GM12878 (cell line): ENCODE data around the gene DUSP8. TPM values are rescaled to one million over a fixed set of nuclear protein-coding genes. Genes with fewer than 3 reads are reported as not detected.

Source experiments
- ATAC-seq: fragments of 200-7000 bp; cut with Tn5 transposase; 3 replicates; pipeline ENCODE4 v1.9.1; 2020; ENCODE audit warnings: mild to moderate bottlenecking, moderate library complexity
- BruUV-seq: library from RNA; stranded (reverse); fragments of 400-500 nt; replicated peaks from 2 replicates; lab custom pipeline; 2021; lab: Mats Ljungman, UMichigan
- CTCF ChIA-PET: fragments of 300-600 bp; sonication (Branson Sonifier 250); formaldehyde crosslinking; extraction: SDS; loops from one replicate; lab custom pipeline; 2021; ENCODE audit warnings: inconsistent platforms; lab: Yijun Ruan, JAX
- POLR2A ChIA-PET: fragments of 350-600 bp; formaldehyde crosslinking; extraction: SDS; loops from one replicate; lab custom pipeline; 2021; ENCODE audit warnings: inconsistent platforms; lab: Charles Lee
- RAD21 ChIA-PET: fragments of 300-600 bp; sonication (Branson Sonifier 250); formaldehyde crosslinking; loops from one replicate; lab custom pipeline; 2023; ENCODE audit warnings: antibody characterized with exemption; ENCODE audit not compliant: unreplicated experiment; lab: Charles Lee
- SMC1A ChIA-PET: fragments of 300-600 bp; sonication (Branson Sonifier 250); formaldehyde crosslinking; loops from one replicate; lab custom pipeline; 2023; ENCODE audit not compliant: unreplicated experiment, uncharacterized antibody; lab: Charles Lee
- DNase-seq: peaks from one replicate; pipeline ENCODE4 v3.0.0-alpha.2; 2011; ENCODE audit warnings: low read depth, low spot score
- FAIRE-seq: peaks from 3 replicates; lab custom pipeline; 2011; peaks lifted over from hg19 to GRCh38; lab: Jason Lieb, UNC
- H2AFZ ChIP-seq: 2 replicates; pipeline ENCODE4 v1.6.0; 2011; ENCODE audit warnings: low read depth, low read length, control low read depth; ENCODE audit not compliant: control insufficient read depth
- H3K27ac ChIP-seq: 2 replicates; pipeline ENCODE4 v1.5.1; 2011; ENCODE audit warnings: control low read depth; ENCODE audit not compliant: control insufficient read depth, insufficient read depth
- H3K27me3 ChIP-seq, 2 experiments: replicated peaks in 1 of 2; 2 replicates each; pipeline versions ENCODE4 v1.6.0 to v1.6.1; 2011; ENCODE audit warnings: low read length in 1 of 2; ENCODE audit not compliant: control insufficient read depth in 2 of 2, insufficient read depth in 2 of 2
- H3K36me3 ChIP-seq, 2 experiments: 2 replicates each; pipeline ENCODE4 v1.5.1; 2011; ENCODE audit warnings: low read length in 1 of 2; ENCODE audit not compliant: control insufficient read depth in 2 of 2, insufficient read depth in 2 of 2
- H3K4me1 ChIP-seq: 2 replicates; pipeline ENCODE4 v1.6.1; 2011; ENCODE audit warnings: mild to moderate bottlenecking, low read length, moderate library complexity, mixed read lengths; ENCODE audit not compliant: control insufficient read depth, insufficient read depth
- H3K4me2 ChIP-seq: 2 replicates; pipeline ENCODE4 v1.6.0; 2011; ENCODE audit warnings: control low read depth; ENCODE audit not compliant: control insufficient read depth, insufficient read depth
- H3K4me3 ChIP-seq: fragments of 200-600 bp; sonication (generic); 2 replicates; pipeline ENCODE4 v1.5.1; 2016
- H3K79me2 ChIP-seq: 2 replicates; pipeline ENCODE4 v1.6.0; 2011; ENCODE audit warnings: low read length; ENCODE audit not compliant: control insufficient read depth, insufficient read depth
- H3K9ac ChIP-seq: 2 replicates; pipeline ENCODE4 v1.8.0; 2011; ENCODE audit warnings: low read length, control low read depth, mixed read lengths; ENCODE audit not compliant: control insufficient read depth, insufficient read depth
- H3K9me3 ChIP-seq: replicated peaks from 3 replicates; pipeline ENCODE4 v1.5.1; 2011; ENCODE audit warnings: mild to moderate bottlenecking, low read length; ENCODE audit not compliant: control insufficient read depth, insufficient read depth
- H4K20me1 ChIP-seq: 2 replicates; pipeline ENCODE4 v1.6.0; 2011; ENCODE audit not compliant: control insufficient read depth, insufficient read depth
- ASH2L ChIP-seq: fragments of 300-600, 200-600 bp; sonication (generic); IDR thresholded peaks from 2 replicates; pipeline ENCODE4 v1.6.1; 2017; ENCODE audit warnings: low read depth, mild to moderate bottlenecking, borderline replicate concordance
- CEBPB ChIP-seq, 2 experiments: fragments of 150-350 bp in 1 of 2; IDR thresholded peaks; 2 replicates each; pipeline ENCODE4 v1.6.1; 2012 to 2014; ENCODE audit warnings: low read depth in 2 of 2, low read length in 2 of 2, borderline replicate concordance in 1 of 2, inconsistent platforms in 1 of 2
- E2F4 ChIP-seq: IDR thresholded peaks from 2 replicates; pipeline ENCODE4 v1.6.1; 2012; ENCODE audit warnings: low read depth, low read length, improper control_type of control experiment
- EGR1 ChIP-seq, 2 experiments: IDR thresholded peaks; 1 replicate in 1 of 2; 2 replicates in 1 of 2; pipeline ENCODE4 v1.6.1; 2011 to 2012; ENCODE audit warnings: low read depth in 2 of 2, low read length in 2 of 2, borderline replicate concordance in 1 of 2, mild to moderate bottlenecking in 1 of 2, moderate library complexity in 1 of 2
- IKZF1 ChIP-seq: fragments of 450-650 bp; conservative IDR thresholded peaks from 2 replicates; pipeline ENCODE4 v1.6.1; 2017; ENCODE audit warnings: antibody characterized with exemption, mild to moderate bottlenecking
- MTA2 ChIP-seq: fragments of 450-650 bp; IDR thresholded peaks from 2 replicates; pipeline ENCODE4 v1.6.1; 2016; ENCODE audit warnings: low read depth, mild to moderate bottlenecking, moderate library complexity
- NFYB ChIP-seq: IDR thresholded peaks from 2 replicates; pipeline ENCODE4 v1.6.1; 2011; ENCODE audit warnings: low read depth, mild to moderate bottlenecking, low read length, improper control_type of control experiment, moderate library complexity; ENCODE audit not compliant: insufficient read depth
- RELA ChIP-seq: fragments of 450-650 bp; IDR thresholded peaks from 2 replicates; pipeline ENCODE4 v1.8.0; 2014; ENCODE audit warnings: borderline replicate concordance; ENCODE audit not compliant: partially characterized antibody
- SP1 ChIP-seq: IDR thresholded peaks from one replicate; pipeline ENCODE4 v1.6.1; 2011; ENCODE audit warnings: low read depth, low read length
- SRF ChIP-seq, 2 experiments: IDR thresholded peaks; 2 replicates each; pipeline ENCODE4 v1.6.1; 2011; ENCODE audit warnings: low read depth in 2 of 2, low read length in 2 of 2, mild to moderate bottlenecking in 1 of 2, moderate library complexity in 1 of 2
- STAT3 ChIP-seq: IDR thresholded peaks from 2 replicates; pipeline ENCODE4 v1.6.1; 2011; ENCODE audit warnings: low read depth, low read length, improper control_type of control experiment
- SUPT20H ChIP-seq: IDR thresholded peaks from 2 replicates; pipeline ENCODE4 v1.6.1; 2011; ENCODE audit warnings: low read depth, mild to moderate bottlenecking, low read length, moderate library complexity, borderline replicate concordance; ENCODE audit not compliant: control insufficient read depth
- WRNIP1 ChIP-seq: IDR thresholded peaks from 2 replicates; pipeline ENCODE4 v1.6.1; 2011; ENCODE audit warnings: low read depth, low read length, improper control_type of control experiment, borderline replicate concordance
- ZNF217 ChIP-seq: fragments of 450-650 bp; IDR thresholded peaks from 2 replicates; pipeline ENCODE4 v1.6.1; 2017; ENCODE audit warnings: antibody characterized with exemption, mild to moderate bottlenecking
- ZNF622 ChIP-seq: fragments of 450-650 bp; IDR thresholded peaks from 2 replicates; pipeline ENCODE4 v1.6.1; 2017; ENCODE audit warnings: mild to moderate bottlenecking, inconsistent platforms
- WGBS: methylation state at CpG from one replicate; pipeline ENCODE4 v1.1.6; 2016; ENCODE audit warnings: low lambda C conversion rate; ENCODE audit not compliant: insufficient replicate concordance, insufficient coverage; ENCODE audit errors: missing lambda C conversion rate; 5-methylcytosine and 5-hydroxymethylcytosine counted together
- in situ Hi-C: fragments of 300-500 bp; cut with MboI; formaldehyde crosslinking; loops from 9 replicates; pipeline ENCODE4 v1.14.3; 2018; ENCODE audit warnings: mixed read lengths
- intact Hi-C: fragments of 100-400 bp; cut with micrococcal nuclease; formaldehyde crosslinking; loops from one replicate; pipeline ENCODE4 v1.14.2; 2022; ENCODE audit not compliant: unreplicated experiment
- polyA plus RNA-seq, 11 experiments: library from polyadenylated mRNA; depleted of rRNA in 4 of 11; unstranded in 6 of 11; stranded (reverse) in 5 of 11; fragments of >200 nt; fragmentation: Nextera tagmentation in 4 of 11; fragmentation: Illumina TruSeq in 1 of 11; extraction: Ambion mirVana in 4 of 11; extraction: Trizol in 1 of 11; gene quantifications; 1 replicate in 1 of 11; 2 replicates in 10 of 11; pipeline versions ENCODE4 v1.2.1 to v1.2.3, GENCODE V29; 2011 to 2016; ENCODE audit warnings: inconsistent platforms in 2 of 11, missing spikeins in 2 of 11, low read depth in 1 of 11
- total RNA-seq, 4 experiments: library from RNA; depleted of rRNA in 3 of 4; stranded (reverse); fragments of >200 nt in 3 of 4; fragmentation: Illumina TruSeq in 1 of 4; extraction: Trizol in 1 of 4; gene quantifications; 2 replicates each; pipeline versions ENCODE4 v1.2.1 to v1.2.3, GENCODE V29; 2013 to 2021
- TF ChIP-seq, protein P1 (sequence below), 3 experiments: IDR thresholded peaks in 2 of 3; conservative IDR thresholded peaks in 1 of 3; 2 replicates each; pipeline ENCODE4 v1.5.1; 2011; ENCODE audit warnings: low read depth in 3 of 3, low read length in 3 of 3, mild to moderate bottlenecking in 3 of 3, control low read depth in 2 of 3, moderate library complexity in 2 of 3, inconsistent platforms in 1 of 3, mixed read lengths in 1 of 3; ENCODE audit not compliant: control insufficient read depth in 2 of 3, insufficient read depth in 1 of 3; ENCODE audit errors: extremely low read depth in 1 of 3
- TF ChIP-seq, protein P2 (sequence below): fragments of 450-650 bp; IDR thresholded peaks from 2 replicates; pipeline ENCODE4 v1.6.1; 2017; ENCODE audit warnings: antibody characterized with exemption, mild to moderate bottlenecking, moderate library complexity

The DUSP8 gene
- total and polyA plus RNA-seq, 10 of the 15 experiments (the other 5 are each of a cell fraction or from before 2014, with no cell fraction given), result 0.04 to 1.7 (median 0.26) TPM; not detected in 6

DNA sequence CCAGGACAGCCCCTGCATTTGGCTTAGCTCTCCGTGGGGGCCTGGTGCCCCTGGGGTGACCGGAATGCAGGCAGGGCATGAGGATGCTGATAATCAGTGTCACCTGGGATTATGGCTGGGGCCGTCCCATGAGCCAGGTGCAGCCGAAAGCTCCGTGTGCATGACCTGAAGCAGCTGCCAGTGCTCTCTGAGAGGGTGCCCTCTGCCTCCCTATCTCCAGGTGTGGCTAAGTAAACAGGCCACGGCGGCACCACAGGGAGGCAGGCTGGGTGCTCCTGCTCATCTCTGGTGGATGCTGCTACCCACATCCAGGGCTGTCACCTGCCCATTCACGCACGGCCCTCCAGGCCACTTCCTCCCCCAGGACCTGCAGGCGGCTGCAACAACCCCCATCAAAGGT, 29.8 kb downstream of the DUSP8 start:
- H3K27ac ChIP-seq, result no peak overlapping the region
- H3K4me3 ChIP-seq, result no peak overlapping the region
- no peaks in the 10 kb centered on the region for H4K20me1 ChIP-seq
- no peaks in the 10 kb centered on the region for H3K9me3 ChIP-seq
- no peak overlapping the region for H3K4me2 ChIP-seq
- ChIA-PET RAD21 (interaction anchor here (2.1 kb wide), 1 partner anchor 33 kb away, joined by 5 read pairs; no protein-coding TSS in a partner anchor), SMC1A (no interaction called here), POLR2A (interaction anchor here (0.6 kb wide), 1 partner anchor 299 kb away, joined by 6 read pairs; no protein-coding TSS in a partner anchor), CTCF (interaction anchor here (0.8 kb wide), 1 partner anchor 32 kb away, joined by 3 read pairs; no protein-coding TSS in a partner anchor)
- 26% methylated on average over 10 of the region's 10 CpGs for WGBS
- no peak overlapping the region for H2AFZ ChIP-seq
- H3K36me3 ChIP-seq, result no peaks in the 10 kb centered on the region
- H3K79me2 ChIP-seq, result peaks cover 2% of the 10 kb centered on the region
- peaks cover 0 to 1% of the 10 kb centered on the region in 2 experiments; a peak in 3 of 4 replicates for H3K27me3 ChIP-seq
- intact Hi-C loops, result no loop called here
- DNase-seq, result no peak
- no peak for ATAC-seq
- BruUV-seq, result no TSS peak
- H3K9ac ChIP-seq, result no peak overlapping the region
- TF ChIP-seq SP1 (no peak), WRNIP1 (no peak), STAT3 (no peak), CEBPB (IDR thresholded peaks at IDR 0.05; ENCODE audit: borderline replicate concordance in 1 of 2, low read depth in 2 of 2, low read length in 2 of 2) (no peak), EGR1 (IDR thresholded peaks at IDR 0.05; ENCODE audit: borderline replicate concordance in 1 of 2, low read depth in 2 of 2, low read length in 2 of 2) (no peak), SUPT20H (no peak), IKZF1 (no peak), RELA (no peak), ZNF622 (no peak), ZNF217 (no peak), E2F4 (no peak), SRF (IDR thresholded peaks at IDR 0.05; ENCODE audit: low read depth in 2 of 2, low read length in 2 of 2) (no peak), NFYB (no peak), ASH2L (no peak), MTA2 (no peak)
- TF ChIP-seq, protein P1, sequence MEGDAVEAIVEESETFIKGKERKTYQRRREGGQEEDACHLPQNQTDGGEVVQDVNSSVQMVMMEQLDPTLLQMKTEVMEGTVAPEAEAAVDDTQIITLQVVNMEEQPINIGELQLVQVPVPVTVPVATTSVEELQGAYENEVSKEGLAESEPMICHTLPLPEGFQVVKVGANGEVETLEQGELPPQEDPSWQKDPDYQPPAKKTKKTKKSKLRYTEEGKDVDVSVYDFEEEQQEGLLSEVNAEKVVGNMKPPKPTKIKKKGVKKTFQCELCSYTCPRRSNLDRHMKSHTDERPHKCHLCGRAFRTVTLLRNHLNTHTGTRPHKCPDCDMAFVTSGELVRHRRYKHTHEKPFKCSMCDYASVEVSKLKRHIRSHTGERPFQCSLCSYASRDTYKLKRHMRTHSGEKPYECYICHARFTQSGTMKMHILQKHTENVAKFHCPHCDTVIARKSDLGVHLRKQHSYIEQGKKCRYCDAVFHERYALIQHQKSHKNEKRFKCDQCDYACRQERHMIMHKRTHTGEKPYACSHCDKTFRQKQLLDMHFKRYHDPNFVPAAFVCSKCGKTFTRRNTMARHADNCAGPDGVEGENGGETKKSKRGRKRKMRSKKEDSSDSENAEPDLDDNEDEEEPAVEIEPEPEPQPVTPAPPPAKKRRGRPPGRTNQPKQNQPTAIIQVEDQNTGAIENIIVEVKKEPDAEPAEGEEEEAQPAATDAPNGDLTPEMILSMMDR (IDR thresholded peaks at IDR 0.05 in 2 of 3, conservative IDR thresholded peaks at IDR 0.05 in 1 of 3; ENCODE audit: control insufficient read depth in 2 of 3, extremely low read depth in 1 of 3, insufficient read depth in 1 of 3, low read depth in 3 of 3, low read length in 3 of 3), result no peak
- TF ChIP-seq, protein P2, sequence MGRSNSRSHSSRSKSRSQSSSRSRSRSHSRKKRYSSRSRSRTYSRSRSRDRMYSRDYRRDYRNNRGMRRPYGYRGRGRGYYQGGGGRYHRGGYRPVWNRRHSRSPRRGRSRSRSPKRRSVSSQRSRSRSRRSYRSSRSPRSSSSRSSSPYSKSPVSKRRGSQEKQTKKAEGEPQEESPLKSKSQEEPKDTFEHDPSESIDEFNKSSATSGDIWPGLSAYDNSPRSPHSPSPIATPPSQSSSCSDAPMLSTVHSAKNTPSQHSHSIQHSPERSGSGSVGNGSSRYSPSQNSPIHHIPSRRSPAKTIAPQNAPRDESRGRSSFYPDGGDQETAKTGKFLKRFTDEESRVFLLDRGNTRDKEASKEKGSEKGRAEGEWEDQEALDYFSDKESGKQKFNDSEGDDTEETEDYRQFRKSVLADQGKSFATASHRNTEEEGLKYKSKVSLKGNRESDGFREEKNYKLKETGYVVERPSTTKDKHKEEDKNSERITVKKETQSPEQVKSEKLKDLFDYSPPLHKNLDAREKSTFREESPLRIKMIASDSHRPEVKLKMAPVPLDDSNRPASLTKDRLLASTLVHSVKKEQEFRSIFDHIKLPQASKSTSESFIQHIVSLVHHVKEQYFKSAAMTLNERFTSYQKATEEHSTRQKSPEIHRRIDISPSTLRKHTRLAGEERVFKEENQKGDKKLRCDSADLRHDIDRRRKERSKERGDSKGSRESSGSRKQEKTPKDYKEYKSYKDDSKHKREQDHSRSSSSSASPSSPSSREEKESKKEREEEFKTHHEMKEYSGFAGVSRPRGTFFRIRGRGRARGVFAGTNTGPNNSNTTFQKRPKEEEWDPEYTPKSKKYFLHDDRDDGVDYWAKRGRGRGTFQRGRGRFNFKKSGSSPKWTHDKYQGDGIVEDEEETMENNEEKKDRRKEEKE, result no peak
- FAIRE-seq, result no peak
- no peaks in the 10 kb centered on the region for H3K4me1 ChIP-seq
- in situ Hi-C loops, result no loop called here
